ENCODE results near the gene FN1.

FN1 gene

GRCh38 chr2:215405722-215406581 is 29.9 kb downstream of the FN1 start:
- DNase-seq (ENCODE audit: low read depth in 1 of 2, low spot score in 1 of 2), result no peak
- in situ Hi-C loops (cut with HindIII; ENCODE audit: low pct_unique_long_range_greater_than_20kb, low sequenced_read_pairs), result no loop called here
- TF ChIP-seq JUND (IDR thresholded peaks at IDR 0.05; ENCODE audit: low read depth), result no peak

GRCh38 chr2:215404348-215405012 is 31.4 kb downstream of the FN1 start:
- in situ Hi-C loops (cut with HindIII; ENCODE audit: low pct_unique_long_range_greater_than_20kb, low sequenced_read_pairs), result no loop called here

GRCh38 chr2:215403441-215404347 is 32.2 kb downstream of the FN1 start:
- no peak for DNase-seq (ENCODE audit: low read depth in 1 of 2, low spot score in 1 of 2)
- no peak for TF ChIP-seq JUND (IDR thresholded peaks at IDR 0.05; ENCODE audit: low read depth)
- in situ Hi-C loops (cut with HindIII; ENCODE audit: low pct_unique_long_range_greater_than_20kb, low sequenced_read_pairs), result no loop called here

More at GRCh38 chr2:215404348-215405012, 31.4 kb downstream of the FN1 start:
- DNase-seq (ENCODE audit: low read depth in 1 of 2, low spot score in 1 of 2), result no peak
- no peak for TF ChIP-seq JUND (IDR thresholded peaks at IDR 0.05; ENCODE audit: low read depth)

DNA sequence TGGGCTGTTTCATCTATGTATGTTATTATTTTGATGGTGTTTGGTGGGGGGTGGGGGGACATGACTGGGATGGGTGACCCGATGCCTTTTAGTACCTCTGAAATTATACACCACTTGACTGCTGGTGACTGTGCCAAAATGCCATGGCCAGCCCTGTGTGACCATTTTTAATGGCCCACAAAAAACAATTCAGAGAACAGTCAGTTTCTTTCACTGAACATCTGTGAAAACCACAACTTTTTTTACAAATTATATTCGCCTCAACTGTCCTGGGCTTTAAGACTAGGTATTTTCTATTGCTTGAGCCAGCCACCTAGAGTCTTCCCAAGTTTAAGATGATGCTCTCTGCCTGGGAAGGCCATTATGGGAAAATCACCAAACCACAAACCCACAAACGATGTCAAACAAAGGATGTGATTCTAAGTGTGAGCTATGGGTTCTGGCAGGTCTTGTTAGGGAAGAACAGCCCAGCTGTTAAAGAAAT is 33.9 kb downstream of the FN1 start:
- in situ Hi-C loops (cut with HindIII; ENCODE audit: low pct_unique_long_range_greater_than_20kb, low sequenced_read_pairs), result no loop called here
- no peak for DNase-seq (ENCODE audit: low read depth in 1 of 2, low spot score in 1 of 2)

DNA sequence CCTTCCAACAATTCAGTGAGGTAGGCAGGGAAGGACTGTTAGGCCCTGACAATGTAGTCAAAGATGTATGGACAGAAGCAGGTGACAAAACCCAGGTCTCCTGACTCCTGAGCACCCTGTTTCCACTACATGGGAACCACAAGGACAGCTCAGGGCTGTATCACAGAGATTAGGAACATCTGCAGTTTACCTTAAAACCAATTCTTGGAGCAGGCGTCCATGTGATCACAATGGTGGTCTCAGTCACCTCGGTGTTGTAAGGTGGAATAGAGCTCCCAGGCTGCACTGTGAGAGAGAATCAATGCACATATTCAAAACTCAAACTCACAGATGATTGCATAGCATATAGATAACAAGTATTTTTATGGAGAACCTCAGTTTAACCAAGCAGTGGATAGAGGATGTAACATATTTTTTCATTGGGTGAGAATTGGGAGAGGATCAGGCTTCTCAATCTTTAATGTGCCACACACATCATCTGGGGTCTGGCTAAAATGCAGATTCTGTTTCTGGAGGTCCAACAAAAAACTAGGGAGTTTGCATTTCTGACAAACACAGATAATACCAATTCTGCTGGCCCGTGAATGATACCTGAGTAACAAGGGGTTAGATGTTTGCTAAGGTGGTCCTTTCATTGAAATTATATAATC is 36.7 kb downstream of the FN1 start:
- TF ChIP-seq JUND (IDR thresholded peaks at IDR 0.05; ENCODE audit: low read depth), result no peak
- in situ Hi-C loops (cut with HindIII; ENCODE audit: low pct_unique_long_range_greater_than_20kb, low sequenced_read_pairs), result no loop called here
- no peak for DNase-seq (ENCODE audit: low read depth in 1 of 2, low spot score in 1 of 2)

More for the DNA sequence above, 33.9 kb downstream of the FN1 start:
- no peak for TF ChIP-seq JUND (IDR thresholded peaks at IDR 0.05; ENCODE audit: low read depth)

DNA sequence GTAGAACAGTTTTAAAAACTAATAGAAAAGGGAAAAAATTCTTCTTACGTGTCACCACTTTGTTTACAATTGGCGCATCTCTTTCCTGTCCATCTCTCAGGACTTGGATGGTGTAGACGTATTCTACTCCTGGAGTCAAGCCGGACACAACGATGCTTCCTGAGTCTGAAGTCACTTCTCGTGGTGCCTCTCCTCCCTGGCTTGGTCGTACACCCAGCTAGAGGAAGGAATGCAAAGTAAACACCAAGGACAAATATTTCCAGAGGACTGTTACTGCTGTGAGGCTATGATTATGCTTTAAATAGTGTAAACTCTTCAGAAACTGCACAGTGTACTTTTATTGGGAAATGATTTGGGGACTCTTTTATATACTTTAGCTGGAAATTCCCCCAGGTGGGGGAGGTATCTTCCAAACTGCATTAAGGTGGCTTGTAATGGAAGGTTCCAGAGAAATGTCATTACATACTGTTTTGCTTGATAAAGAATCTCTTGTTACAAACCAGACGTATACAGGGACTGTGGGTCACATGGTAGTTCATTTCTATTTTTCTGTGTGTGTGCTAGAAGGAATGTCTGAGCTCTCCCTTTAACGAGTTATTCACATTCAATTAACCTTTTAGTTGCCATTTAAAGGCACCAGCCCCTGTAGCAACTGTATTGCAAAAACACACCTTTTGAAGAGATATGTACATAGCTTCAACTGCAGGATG is 38.1 kb downstream of the FN1 start:
- TF ChIP-seq JUND (IDR thresholded peaks at IDR 0.05; ENCODE audit: low read depth), result no peak
- peak; percentile 27 to 80 for DNase-seq (ENCODE audit: low read depth in 1 of 2, low spot score in 1 of 2)
- in situ Hi-C loops (cut with HindIII; ENCODE audit: low pct_unique_long_range_greater_than_20kb, low sequenced_read_pairs), result no loop called here

DNA sequence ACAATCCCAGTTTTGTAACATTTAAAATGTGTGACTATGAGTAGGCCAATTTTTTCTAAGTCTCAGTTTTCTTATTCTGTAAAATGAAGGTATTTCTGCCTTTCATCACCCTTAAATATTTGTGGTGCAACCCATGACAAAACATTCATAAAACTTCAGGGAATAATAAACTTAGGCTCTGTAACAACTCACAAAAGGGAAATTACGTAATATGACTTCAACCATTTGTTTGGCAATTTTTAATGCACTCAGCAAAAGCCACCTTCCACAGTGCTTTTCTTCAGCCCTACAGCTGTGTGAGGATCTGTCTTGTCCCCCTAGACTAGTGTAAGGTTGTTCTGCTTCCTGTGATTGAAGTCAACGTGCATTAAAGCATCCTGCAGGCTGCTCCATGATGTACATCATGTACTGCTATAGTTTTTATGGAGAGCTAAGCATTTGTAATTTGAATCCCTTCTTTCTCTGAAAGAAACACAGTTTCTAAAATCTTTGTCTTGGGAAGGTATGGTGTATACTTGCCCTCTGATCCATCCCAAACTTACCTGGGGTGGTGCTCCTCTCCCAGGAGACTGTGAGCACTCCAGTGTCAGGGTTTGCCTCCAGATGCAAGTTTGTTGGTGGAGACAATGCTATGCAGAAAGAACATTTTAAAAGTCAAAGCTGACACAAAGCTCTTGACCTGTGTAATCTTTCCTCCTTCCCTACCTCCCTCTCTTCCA is 39.1 kb downstream of the FN1 start:
- in situ Hi-C loops (cut with HindIII; ENCODE audit: low pct_unique_long_range_greater_than_20kb, low sequenced_read_pairs), result no loop called here
- no peak for TF ChIP-seq JUND (IDR thresholded peaks at IDR 0.05; ENCODE audit: low read depth)
- no peak for DNase-seq (ENCODE audit: low read depth in 1 of 2, low spot score in 1 of 2)

DNA sequence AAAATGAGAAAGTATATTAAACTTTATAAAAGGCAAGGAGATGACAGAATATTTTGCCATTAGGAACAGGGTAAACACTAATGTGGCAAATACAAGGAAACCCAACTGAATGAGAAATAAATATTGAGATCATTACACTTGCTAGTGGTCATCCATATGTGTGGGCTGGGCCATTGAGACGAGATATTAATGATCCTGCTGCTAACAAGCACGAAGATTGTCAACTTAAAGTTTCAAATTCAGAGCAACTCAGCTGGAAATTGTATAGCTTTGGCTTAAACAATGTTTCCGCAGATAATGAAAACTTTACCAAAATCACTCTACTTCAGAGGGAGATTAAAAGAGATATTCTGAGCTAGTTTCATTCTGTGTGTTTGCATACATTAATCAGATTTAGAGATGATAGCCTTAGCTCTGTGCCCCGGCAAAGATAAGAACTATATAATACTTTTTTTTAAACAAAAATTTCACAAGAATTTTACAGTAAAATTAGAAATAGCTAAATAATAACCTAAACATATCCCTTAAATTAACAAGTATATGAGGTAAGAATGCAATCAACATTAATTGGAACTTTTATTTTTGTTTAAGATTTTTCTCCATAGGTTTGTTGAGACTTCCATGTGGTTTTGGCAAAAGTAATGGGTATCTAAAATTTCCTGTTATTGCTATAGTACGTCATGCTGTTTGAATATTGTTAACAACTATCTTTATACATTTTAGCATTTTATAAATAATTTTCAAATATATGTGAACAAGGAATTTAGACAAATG is 40.0 kb downstream of the FN1 start:
- DNase-seq (ENCODE audit: low read depth in 1 of 2, low spot score in 1 of 2), result no peak
- no peak for TF ChIP-seq JUND (IDR thresholded peaks at IDR 0.05; ENCODE audit: low read depth)
- in situ Hi-C loops (cut with HindIII; ENCODE audit: low pct_unique_long_range_greater_than_20kb, low sequenced_read_pairs), result no loop called here

DNA sequence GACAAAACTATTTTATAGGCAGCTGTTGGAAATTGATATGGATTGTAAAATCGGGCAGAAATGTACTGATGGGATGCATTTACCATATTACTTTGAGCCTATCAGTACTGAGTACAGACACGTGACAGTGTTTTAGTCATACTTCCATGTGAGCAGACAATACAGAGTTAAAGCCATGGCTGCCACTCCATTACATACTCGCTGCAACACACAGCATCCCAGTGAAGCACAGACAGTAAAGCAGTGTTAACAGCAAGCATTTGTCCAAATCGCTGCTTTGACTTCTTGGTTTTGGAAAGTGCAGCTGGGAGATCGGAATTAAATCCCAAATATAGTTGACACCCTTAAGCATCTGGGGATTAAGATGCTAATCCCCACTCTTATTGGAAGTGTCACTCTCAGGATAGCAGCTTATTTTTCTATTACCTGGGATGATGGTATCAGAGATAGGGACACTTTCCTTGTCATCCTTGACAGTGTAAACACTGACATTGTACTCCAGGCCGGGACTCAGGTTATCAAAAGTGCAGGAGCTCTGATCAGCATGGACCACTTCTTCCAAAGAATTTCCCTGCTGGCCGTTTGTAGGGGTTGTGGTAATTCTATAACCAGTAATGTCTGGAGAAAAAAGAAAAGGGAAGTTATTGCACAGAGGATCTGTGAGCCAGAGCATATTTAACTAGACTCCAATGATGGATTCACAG is 41.6 kb downstream of the FN1 start:
- TF ChIP-seq JUND (IDR thresholded peaks at IDR 0.05; ENCODE audit: low read depth), result no peak
- in situ Hi-C loops (cut with HindIII; ENCODE audit: low pct_unique_long_range_greater_than_20kb, low sequenced_read_pairs), result no loop called here
- no peak for DNase-seq (ENCODE audit: low read depth in 1 of 2, low spot score in 1 of 2)
